H1 (cell line): ENCODE measurements around the gene PPP1R14C.

Source experiments
- CTCF ChIP-seq, 3 experiments: IDR thresholded peaks; 1 replicate in 2 of 3; 2 replicates in 1 of 3; pipeline versions ENCODE4 v1.5.1 to v1.6.1; 2011; ENCODE audit warnings: low read length in 3 of 3, mild to moderate bottlenecking in 3 of 3, inconsistent platforms in 2 of 3, low read depth in 1 of 3, moderate library complexity in 1 of 3; ENCODE audit not compliant: insufficient read depth in 1 of 3; ENCODE audit errors: control extremely low read depth in 1 of 3
- EP300 ChIP-seq, 2 experiments: IDR thresholded peaks; 1 replicate in 1 of 2; 2 replicates in 1 of 2; pipeline ENCODE4 v1.6.1; 2011 to 2012; ENCODE audit warnings: low read depth in 2 of 2, low read length in 2 of 2, mild to moderate bottlenecking in 2 of 2, borderline replicate concordance in 1 of 2, inconsistent platforms in 1 of 2, moderate library complexity in 1 of 2
- EZH2 ChIP-seq: fragments of 200-600 bp; sonication (generic); IDR thresholded peaks from 2 replicates; pipeline ENCODE4 v1.7.1; 2012; ENCODE audit warnings: low read depth, mild to moderate bottlenecking, moderate library complexity, low read length, inconsistent platforms; ENCODE audit not compliant: severe bottlenecking
- POLR2A ChIP-seq, 2 experiments: IDR thresholded peaks; 1 replicate in 1 of 2; 2 replicates in 1 of 2; pipeline ENCODE4 v1.6.1; 2011; ENCODE audit warnings: low read depth in 2 of 2, low read length in 2 of 2, mild to moderate bottlenecking in 2 of 2; ENCODE audit errors: control extremely low read depth in 1 of 2
- POLR2AphosphoS5 ChIP-seq: IDR thresholded peaks from 2 replicates; pipeline ENCODE4 v1.6.1; 2011; ENCODE audit warnings: low read depth, low read length
- RFX5 ChIP-seq: IDR thresholded peaks from 2 replicates; pipeline ENCODE4 v1.6.1; 2011; ENCODE audit warnings: low read depth, low read length, improper control_type of control experiment, borderline replicate concordance
- USF2 ChIP-seq: IDR thresholded peaks from 2 replicates; pipeline ENCODE4 v1.6.1; 2011; ENCODE audit warnings: low read length, improper control_type of control experiment

- TF ChIP-seq EP300 (IDR thresholded peaks at IDR 0.05; ENCODE audit: borderline replicate concordance in 1 of 2, low read depth in 2 of 2, low read length in 2 of 2) (no peak), RFX5 (no peak), CTCF (IDR thresholded peaks at IDR 0.05; ENCODE audit: control extremely low read depth in 1 of 3, insufficient read depth in 1 of 3, low read depth in 1 of 3, low read length in 3 of 3) (no peak), EZH2 (no peak), USF2 (no peak), POLR2AphosphoS5 (no peak), POLR2A (IDR thresholded peaks at IDR 0.05; ENCODE audit: control extremely low read depth in 1 of 2, low read depth in 2 of 2, low read length in 2 of 2) (no peak)
These were observed 87.3 kb downstream of the PPP1R14C start for GRCh38 chr6:150230164-150230561.
